Cardiac muscle cell (in vitro differentiated cells and primary cell): ENCODE results near the gene HOXC13. TPM values are rescaled to one million over a fixed set of nuclear protein-coding genes. Genes with fewer than 3 reads are reported as not detected.

Experiments used
- DNase-seq, 2 donors: peaks; one replicate each; pipeline versions ENCODE4 v3.0.0 to v3.0.0-alpha.2; 2010 to 2017; ENCODE audit warnings: low read depth in 1 of 2, low spot score in 1 of 2
- H3K27ac ChIP-seq: fragments of 200-600 bp; sonication (generic); 2 replicates; pipeline ENCODE4 v1.5.1; 2016
- H3K27me3 ChIP-seq: fragments of 200-600 bp; sonication (generic); 2 replicates; pipeline ENCODE4 v1.6.0; 2016; ENCODE audit warnings: control low read depth
- H3K36me3 ChIP-seq: fragments of 200-600 bp; sonication (generic); 2 replicates; pipeline ENCODE4 v1.5.1; 2016; ENCODE audit warnings: control low read depth
- H3K4me1 ChIP-seq: fragments of 200-600 bp; sonication (generic); 2 replicates; pipeline ENCODE4 v1.8.1; 2017; ENCODE audit warnings: low read depth, mild to moderate bottlenecking, mixed run types
- H3K4me3 ChIP-seq: fragments of 200-600 bp; sonication (generic); 2 replicates; pipeline ENCODE4 v1.5.1; 2016; ENCODE audit warnings: mild to moderate bottlenecking
- H3K9me3 ChIP-seq: fragments of 200-600 bp; sonication (generic); 2 replicates; pipeline ENCODE4 v1.5.1; 2017; ENCODE audit warnings: low read depth, mild to moderate bottlenecking, control low read depth
- CTCF ChIP-seq: IDR thresholded peaks from 2 replicates; pipeline ENCODE4 v1.5.1; 2012; ENCODE audit warnings: low read depth, mild to moderate bottlenecking, low read length
- polyA plus RNA-seq: library from polyadenylated mRNA; unstranded; fragments of >200 nt; fragmentation: Nextera tagmentation; extraction: Ambion mirVana; gene quantifications from 2 replicates; pipeline ENCODE4 v1.2.1, GENCODE V29; 2016
- total RNA-seq: library from RNA; depleted of rRNA; stranded (reverse); fragments of >200 nt; gene quantifications from 2 replicates; pipeline ENCODE4 v1.2.3, GENCODE V29; 2016

HOXC13 gene
- total and polyA plus RNA-seq, 2 experiments from 2014 or later: not detected

- no peak for DNase-seq
- H3K27ac ChIP-seq: no peak overlapping the region
- no peaks in the 10 kb centered on the region for H3K9me3 ChIP-seq
- no peak for TF ChIP-seq CTCF
- peaks cover 100% of the 10 kb centered on the region for H3K27me3 ChIP-seq
- no peaks in the 10 kb centered on the region for H3K36me3 ChIP-seq
- H3K4me3 ChIP-seq: no peak overlapping the region
- H3K4me1 ChIP-seq: no peaks in the 10 kb centered on the region
Observed at GRCh38 chr12:53937596-53938325, 870 bp upstream of the HOXC13 start.

DNA sequence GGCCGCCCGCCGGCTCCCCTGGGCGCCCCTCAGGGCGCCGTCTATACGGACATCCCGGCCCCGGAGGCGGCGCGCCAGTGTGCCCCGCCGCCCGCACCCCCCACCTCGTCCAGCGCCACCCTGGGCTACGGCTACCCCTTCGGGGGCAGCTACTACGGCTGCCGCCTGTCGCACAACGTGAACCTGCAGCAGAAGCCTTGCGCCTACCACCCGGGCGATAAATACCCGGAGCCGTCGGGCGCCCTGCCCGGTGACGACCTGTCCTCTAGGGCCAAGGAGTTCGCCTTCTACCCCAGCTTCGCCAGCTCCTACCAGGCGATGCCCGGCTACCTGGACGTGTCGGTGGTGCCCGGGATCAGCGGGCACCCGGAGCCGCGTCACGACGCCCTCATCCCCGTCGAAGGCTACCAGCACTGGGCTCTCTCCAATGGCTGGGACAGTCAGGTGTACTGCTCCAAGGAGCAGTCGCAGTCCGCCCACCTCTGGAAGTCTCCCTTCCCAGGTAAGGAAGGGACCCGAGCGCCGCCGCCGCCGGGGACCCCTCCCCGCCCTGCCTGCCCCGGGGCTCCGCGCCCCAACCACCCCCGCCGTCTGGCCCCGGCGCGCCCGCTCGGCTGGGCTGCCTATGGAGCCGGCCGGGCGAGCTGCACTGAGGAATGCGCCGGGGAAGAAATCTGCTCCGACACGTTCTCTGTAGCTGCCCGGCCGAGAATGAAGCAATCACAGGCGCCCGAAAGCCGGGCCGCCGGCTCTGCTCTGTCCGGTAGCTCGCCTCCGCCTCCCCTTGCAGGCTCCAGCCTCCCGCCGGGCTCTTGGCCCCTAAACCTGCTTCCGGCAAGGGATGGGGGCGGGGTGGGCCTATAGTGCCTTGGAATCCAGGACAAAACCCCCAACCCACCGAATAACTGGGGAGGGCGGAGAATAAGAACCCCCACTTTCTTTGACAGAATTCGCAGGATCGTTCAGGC is 794 bp downstream of the HOXC13 start:
- H3K36me3 ChIP-seq: no peaks in the 10 kb centered on the region
- H3K4me1 ChIP-seq: no peaks in the 10 kb centered on the region
- H3K9me3 ChIP-seq: no peaks in the 10 kb centered on the region
- H3K27me3 ChIP-seq: peaks cover 100% of the 10 kb centered on the region
- TF ChIP-seq CTCF: no peak
- no peak overlapping the region for H3K4me3 ChIP-seq
- no peak overlapping the region for H3K27ac ChIP-seq
- peak; percentile 48 to 60 for DNase-seq

DNA sequence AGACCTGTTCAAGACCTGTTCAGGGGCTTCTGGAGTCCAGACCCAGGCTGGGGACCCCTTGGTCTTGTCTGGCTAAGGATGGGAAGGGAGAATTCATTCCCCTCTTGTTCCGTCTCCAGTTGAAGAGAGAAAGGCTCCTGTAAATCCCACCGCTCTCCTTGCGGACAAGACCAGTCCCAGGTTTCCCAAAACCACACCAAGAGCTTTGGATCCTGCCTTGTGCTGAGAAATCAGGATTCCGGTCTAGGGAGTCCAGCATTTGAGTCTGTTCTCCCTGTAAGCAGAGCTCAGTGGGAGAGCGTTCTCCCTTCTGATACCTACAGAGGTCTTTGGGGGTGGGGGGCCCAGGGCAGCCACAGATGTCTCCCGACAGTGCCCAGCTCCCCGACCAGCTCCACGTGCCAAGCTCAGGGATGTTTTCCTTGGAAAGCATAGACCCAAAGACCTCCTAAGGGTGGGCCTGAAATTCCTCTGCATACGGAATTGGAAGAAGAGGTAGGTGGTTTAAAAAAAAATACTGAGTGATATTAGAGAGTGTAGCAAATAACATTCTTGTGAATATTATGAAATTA is 1.9 kb downstream of the HOXC13 start:
- H3K36me3 ChIP-seq: no peaks in the 10 kb centered on the region
- no peak overlapping the region for H3K4me3 ChIP-seq
- H3K27me3 ChIP-seq: peaks cover 100% of the 10 kb centered on the region
- no peaks in the 10 kb centered on the region for H3K9me3 ChIP-seq
- no peak overlapping the region for H3K27ac ChIP-seq
- no peak for TF ChIP-seq CTCF
- H3K4me1 ChIP-seq: no peaks in the 10 kb centered on the region
- DNase-seq: no peak

DNA sequence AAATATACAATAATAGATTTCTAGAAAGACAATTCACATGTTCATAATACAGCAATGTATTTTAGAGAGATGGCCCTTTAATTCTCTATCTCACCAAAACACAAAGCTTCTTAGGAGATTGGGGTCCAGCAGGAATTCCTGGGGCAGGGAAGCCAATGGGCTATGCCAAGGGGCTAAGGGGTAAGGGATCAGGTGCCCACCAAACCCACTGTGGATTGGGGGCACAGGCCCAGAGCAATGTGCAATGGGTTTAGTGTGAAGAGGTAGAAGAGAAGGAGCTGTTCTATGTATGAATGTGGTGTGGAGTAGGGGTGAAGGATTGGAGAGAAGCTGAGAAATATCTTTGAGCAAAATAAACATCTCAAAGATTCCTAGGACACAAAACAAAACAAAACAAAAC is 2.6 kb downstream of the HOXC13 start:
- no peak for DNase-seq
- Histone ChIP-seq H3K36me3 (no peaks in the 10 kb centered on the region), H3K27ac (no peak overlapping the region), H3K27me3 (peaks cover 100% of the 10 kb centered on the region), H3K4me3 (no peak overlapping the region), H3K4me1 (no peaks in the 10 kb centered on the region), H3K9me3 (no peaks in the 10 kb centered on the region)
- no peak for TF ChIP-seq CTCF

GRCh38 chr12:53941750-53942149 is 3.1 kb downstream of the HOXC13 start:
- H3K9me3 ChIP-seq: no peaks in the 10 kb centered on the region
- H3K27me3 ChIP-seq: peaks cover 100% of the 10 kb centered on the region
- DNase-seq: no peak
- no peak for TF ChIP-seq CTCF
- no peak overlapping the region for H3K4me3 ChIP-seq
- H3K36me3 ChIP-seq: no peaks in the 10 kb centered on the region
- no peaks in the 10 kb centered on the region for H3K4me1 ChIP-seq
- H3K27ac ChIP-seq: no peak overlapping the region
